SHP77 (cell line): ENCODE results near the gene TH.

Experiments
- DNase-seq, 2 experiments: peaks; one replicate each; lab custom pipeline; 2025; lab: John Stamatoyannopoulos, UW

The TH gene

DNA sequence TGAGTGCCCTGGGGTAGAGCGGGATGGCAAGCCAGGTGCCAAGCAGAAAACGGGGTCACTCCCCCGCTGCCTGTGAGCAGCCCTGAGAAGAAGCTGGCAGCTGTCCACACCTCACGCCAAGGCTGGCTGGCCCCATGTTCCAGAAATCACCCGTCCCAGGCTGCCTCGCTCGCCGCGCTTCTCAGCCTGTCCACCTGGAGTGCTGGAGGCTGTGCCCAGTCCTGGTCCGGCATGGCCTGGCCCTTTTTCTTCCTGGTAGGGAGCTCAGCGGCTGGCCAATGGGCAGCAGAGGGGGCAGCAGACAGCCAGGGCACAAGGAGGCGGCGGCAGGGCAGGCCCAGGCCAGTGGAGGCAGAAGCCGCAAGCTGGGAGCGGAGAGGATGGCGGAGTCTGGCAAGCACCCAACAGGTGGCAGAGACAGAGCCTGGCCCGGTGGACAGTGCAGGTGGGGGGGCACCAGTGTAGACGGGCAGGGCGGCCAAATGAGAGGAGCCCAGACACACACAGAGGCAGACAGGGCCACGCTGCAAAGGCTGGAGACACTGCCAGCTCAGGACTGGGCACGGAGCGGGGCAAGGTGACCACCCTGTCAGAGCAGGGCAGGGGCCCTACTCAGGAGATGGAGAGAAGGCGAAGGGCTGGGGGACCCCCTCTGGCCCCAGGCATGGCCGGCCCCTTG is 37.2 kb upstream of the TH start:
- peak in 1 of 2 experiments; percentile 15 for DNase-seq

GRCh38 chr11:2207773-2208621 is 36.4 kb upstream of the TH start:
- no peak for DNase-seq

DNA sequence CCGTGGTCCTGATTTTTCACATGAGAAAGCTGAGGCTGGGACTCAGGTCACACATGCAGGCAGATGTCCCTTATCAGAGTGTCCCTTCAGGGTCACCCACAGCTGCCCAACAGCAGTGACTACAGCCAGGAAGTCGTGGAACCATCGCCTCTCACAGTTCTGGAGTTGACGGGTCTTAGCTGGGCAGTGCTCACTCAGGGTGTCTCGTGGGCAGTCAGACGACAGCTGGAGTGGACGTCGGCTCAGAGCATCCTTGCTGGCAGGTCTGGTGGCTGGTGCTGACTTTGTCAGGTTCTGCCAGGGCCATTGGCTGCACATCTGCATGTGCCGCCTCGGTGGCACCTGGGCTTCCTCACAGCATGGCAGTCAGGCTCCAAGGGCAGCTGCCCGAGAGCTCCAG is 35.6 kb upstream of the TH start:
- DNase-seq, result no peak

GRCh38 chr11:2205981-2206690 is 34.5 kb upstream of the TH start:
- DNase-seq, result no peak

DNA sequence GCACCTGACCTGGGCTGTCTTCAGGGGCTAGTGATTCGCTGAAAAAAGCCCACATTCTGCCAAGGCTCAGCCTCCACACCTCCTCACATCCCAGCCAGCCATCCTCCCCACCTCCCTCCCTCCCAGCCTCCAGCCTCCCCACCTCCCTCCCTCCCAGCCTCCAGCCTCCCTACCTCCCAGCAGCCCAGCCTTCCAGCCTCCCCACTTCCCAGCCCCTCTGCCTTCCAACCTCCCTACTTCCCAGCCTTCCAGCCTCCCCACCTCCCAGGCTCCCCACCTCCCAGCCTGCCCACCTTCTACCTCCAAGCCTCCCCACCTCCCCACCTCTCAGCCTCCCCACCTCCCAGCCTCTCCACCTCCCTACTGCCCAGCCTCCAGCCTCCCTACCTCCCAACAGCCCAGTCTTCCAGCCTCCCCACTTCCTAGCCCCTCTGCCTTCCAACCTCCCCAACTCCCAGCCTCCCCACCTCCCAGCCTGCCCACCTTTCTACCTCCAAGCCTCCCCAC is 33.7 kb upstream of the TH start:
- DNase-seq, result no peak

- DNase-seq, result no peak
These were observed 33.0 kb upstream of the TH start for GRCh38 chr11:2204361-2205213.

DNA sequence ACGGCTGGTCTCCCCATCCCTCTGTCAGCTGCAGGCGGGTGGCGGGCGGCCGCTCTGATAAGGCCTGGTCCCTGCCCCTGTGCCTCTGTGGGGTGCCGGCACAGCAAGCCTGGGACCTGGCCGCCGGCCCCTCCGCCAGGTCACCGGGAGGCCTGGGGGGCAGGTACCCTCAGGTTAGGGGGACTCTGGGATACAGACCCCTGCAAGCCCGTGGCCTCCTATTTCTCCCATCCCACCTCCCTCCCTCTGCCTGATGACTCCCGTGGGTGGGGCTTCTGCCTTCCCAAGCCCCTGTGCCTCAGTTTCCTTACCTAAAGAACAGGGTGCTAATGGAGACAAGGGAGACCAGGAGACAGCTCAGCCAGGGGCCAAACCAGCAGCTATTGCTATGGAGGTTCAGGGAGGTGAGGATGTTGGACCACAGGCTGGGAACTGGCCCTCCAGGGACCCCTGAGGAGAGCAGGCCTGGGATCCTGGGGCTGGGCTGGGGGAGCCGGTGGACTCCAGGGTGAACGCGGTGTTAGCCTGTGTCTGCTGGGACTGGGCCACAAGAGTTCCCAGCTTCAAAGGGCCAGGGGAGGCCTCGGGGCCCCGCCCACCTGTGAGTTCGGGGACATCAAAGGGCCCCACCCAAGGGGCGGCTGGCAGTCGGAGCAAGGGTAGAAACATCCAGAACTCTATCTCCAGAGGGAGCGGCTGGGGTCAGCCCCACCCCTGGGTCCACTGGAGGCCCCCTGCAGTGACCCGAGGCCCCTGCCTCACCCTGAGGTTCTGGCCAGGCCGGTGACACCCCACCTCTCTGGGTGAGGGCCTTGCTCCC is 32.0 kb upstream of the TH start:
- DNase-seq, result no peak

GRCh38 chr11:2202900-2203439 is 31.4 kb upstream of the TH start:
- DNase-seq, result no peak

- DNase-seq, result no peak
These were observed 30.7 kb upstream of the TH start for GRCh38 chr11:2202071-2202899.

GRCh38 chr11:2201542-2201941 is 29.9 kb upstream of the TH start:
- DNase-seq, result no peak

DNA sequence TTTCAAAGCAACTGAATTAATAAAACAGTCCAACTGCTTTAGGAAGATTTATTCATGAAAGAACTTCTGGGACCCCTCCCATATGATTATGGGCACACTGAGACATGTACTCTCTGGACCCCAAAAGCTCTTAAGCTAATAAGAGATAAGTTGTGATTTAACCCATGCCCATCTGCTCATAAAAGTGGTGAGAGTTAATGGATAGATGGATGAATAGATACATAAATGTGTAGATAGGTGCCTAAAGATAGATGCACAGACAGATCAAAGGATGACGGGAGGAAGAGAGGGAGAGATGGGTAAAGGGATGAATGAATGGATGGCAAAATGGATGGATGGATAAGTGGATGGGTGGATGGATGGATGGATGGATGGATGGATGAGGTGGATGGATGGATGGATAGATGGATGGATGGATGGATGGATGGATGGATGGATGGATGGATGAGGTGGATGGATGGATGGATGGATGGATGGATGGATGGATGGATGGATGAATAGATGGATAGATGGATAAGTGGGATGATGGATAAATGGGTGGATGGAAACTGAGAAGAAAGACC is 29.4 kb upstream of the TH start:
- no peak for DNase-seq

GRCh38 chr11:2200536-2200935 is 28.9 kb upstream of the TH start:
- DNase-seq, result no peak

DNA sequence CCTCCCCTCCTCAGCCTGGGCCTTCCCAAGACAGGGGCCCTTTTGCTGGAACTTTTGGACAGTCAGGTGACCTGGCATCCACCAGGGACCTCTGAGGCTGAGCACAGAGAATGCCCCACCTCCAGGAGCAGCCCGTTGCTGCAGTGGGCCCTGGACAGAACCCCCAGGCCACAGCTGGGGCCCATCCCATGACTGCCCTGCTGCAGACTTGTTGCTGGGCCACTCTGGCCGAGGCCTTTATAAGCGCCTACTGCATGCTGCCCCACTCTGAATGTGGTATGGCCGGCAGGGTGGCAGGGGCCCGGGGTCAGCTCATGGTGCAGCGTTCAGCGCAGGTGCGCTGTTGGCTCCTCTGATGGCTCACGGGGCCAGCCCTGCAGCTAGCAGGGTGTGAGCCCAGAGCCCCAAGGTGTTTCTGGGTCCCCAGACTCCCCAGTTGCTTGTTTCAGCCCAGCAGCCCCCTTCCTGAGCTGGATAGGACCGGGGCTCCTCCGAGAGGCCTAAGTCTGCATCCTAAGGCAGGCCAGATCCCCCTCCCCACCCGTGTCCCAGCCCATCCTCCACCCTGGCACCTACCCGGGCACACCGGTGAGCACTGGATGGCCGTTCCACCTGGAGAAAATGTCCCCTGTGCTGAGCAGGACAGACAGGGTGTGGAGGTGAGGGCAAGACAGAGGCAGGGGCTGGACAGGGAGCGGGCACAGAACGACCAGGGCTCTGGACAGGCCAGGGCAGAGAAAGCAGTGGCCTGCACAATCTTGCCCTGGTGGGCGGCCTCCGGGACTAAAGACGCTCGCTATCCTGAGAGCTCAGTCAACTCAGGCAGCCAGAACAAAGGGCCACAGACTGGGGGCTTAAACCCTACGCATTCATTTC is 28.1 kb upstream of the TH start:
- DNase-seq, result no peak

GRCh38 chr11:2198621-2199365 is 27.2 kb upstream of the TH start:
- DNase-seq, result no peak

GRCh38 chr11:2197771-2198520 is 26.3 kb upstream of the TH start:
- DNase-seq, result no peak

DNA sequence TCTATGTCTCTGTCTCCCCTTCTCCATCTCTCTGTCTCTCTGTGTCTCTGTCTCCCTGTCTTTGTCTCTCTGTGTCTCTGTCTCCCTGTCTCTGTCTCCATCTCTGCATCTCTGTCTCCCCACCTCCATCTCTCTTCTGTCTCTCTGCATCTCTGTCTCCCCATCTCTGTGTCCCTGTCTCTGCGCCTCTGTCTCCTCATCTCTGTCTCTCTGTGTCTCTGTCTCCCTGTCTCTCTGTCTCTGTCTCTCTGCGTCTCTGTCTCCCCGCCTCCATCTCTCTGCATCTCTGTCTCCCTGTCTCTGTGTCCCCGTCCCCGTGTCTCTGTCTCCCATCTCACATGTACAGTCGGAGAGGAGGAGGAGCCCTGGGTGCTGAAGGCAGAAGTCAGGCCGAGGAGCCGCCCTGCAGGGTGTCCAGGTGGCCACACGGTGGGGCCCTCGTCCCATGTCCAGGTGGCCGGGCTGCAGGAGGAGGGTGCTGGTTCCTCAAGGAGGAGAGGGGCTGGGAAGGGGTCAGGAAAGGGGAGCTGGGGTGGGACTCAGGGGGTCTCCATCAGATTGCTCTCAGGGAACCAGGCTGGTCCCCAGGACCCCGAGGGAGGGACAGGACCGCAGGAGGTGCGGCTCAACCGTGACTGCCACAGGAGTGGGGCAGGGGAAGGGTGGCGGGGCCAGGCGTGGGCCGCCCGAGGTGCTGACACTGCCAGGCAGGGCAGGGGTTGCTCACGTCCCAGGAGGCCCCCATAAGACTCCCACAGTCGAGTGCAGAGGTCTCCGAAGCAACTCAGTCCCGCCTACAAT is 25.6 kb upstream of the TH start:
- DNase-seq, result peak in 1 of 2 experiments; percentile 34
